Ascending aorta (tissue), 2 donors: ENCODE measurements around the gene ICAM4. TPM values are rescaled to one million over a fixed set of nuclear protein-coding genes. Genes with fewer than 3 reads are reported as not detected.
"Not testable (repeated sequence)": the region's sequence is repeated elsewhere in the genome, so short reads cannot be mapped to it uniquely, and the experiment has no call there.

ENCODE experiments used
- DNase-seq, 2 donors: peaks; one replicate each; pipeline ENCODE4 v3.0.0-alpha.2; 2019; ENCODE audit warnings: low spot score in 2 of 2
- H3K27ac ChIP-seq, 2 donors: fragments of 200-600 bp; sonication (generic); one replicate each; pipeline ENCODE4 v1.5.1; 2016 to 2017; ENCODE audit warnings: mild to moderate bottlenecking in 1 of 2
- H3K27me3 ChIP-seq: fragments of 200-600 bp; sonication (generic); one replicate; pipeline ENCODE4 v1.5.1; 2017
- H3K36me3 ChIP-seq, 2 donors: fragments of 200-600 bp; sonication (generic); one replicate each; pipeline ENCODE4 v1.5.1; 2016
- H3K4me1 ChIP-seq, 2 donors: fragments of 200-600 bp; sonication (generic); one replicate each; pipeline ENCODE4 v1.5.1; 2016 to 2017; ENCODE audit warnings: mild to moderate bottlenecking in 1 of 2
- H3K4me3 ChIP-seq, 2 donors: fragments of 200-600 bp; sonication (generic); one replicate each; pipeline ENCODE4 v1.5.1; 2016 to 2017; ENCODE audit warnings: mild to moderate bottlenecking in 1 of 2
- H3K9me3 ChIP-seq, 2 donors: fragments of 200-600 bp; sonication (generic); one replicate each; pipeline ENCODE4 v1.5.1; 2016
- CTCF ChIP-seq, 3 experiments: fragments of 200-600 bp in 2 of 3; fragments of 450-650 bp in 1 of 3; sonication (generic) in 2 of 3; IDR thresholded peaks; one replicate each; pipeline ENCODE4 v1.5.1; 2016 to 2019; ENCODE audit warnings: antibody characterized with exemption in 3 of 3, mild to moderate bottlenecking in 1 of 3, moderate library complexity in 1 of 3
- intact Hi-C: fragments of 100-400 bp; cut with DNase I; formaldehyde crosslinking; loops from one replicate; pipeline ENCODE4 v1.15.1; 2023
- total RNA-seq: library from RNA; depleted of rRNA; stranded (reverse); fragments of >200 nt; gene quantifications from one replicate; pipeline ENCODE4 v1.1.0, GENCODE V29; 2016

The ICAM4 gene
- total RNA-seq, 1 donor from 2014 or later = not detected

GRCh38 chr19:10335352-10335985 is 48.7 kb downstream of the ICAM4 start:
- Histone ChIP-seq H3K36me3 (peaks cover 0 to under 1% of the 10 kb centered on the region in 2 donors), H3K9me3 (no peaks in the 10 kb centered on the region), H3K27me3 (no peaks in the 10 kb centered on the region), H3K27ac (peak overlapping the region; percentile 21 to 48), H3K4me3 (peak overlapping the region; percentile 66 to 89), H3K4me1 (peaks cover 4 to 12% of the 10 kb centered on the region in 2 donors)
- DNase-seq = no peak
- no peak for TF ChIP-seq CTCF (IDR thresholded peaks at IDR 0.05)
- intact Hi-C loops = loop anchor here (10.0 kb wide), 1 partner anchor 211 kb away; no protein-coding TSS in a partner anchor

- intact Hi-C loops = loop anchor here (10.0 kb wide), 1 partner anchor 212 kb away; no protein-coding TSS in a partner anchor
- not testable (repeated sequence) for H3K9me3 ChIP-seq, H3K4me3 ChIP-seq, DNase-seq, H3K27me3 ChIP-seq, H3K4me1 ChIP-seq, H3K36me3 ChIP-seq, H3K27ac ChIP-seq
Observed at GRCh38 chr19:10336725-10337124, 50.0 kb downstream of the ICAM4 start.

Other genes starting within 250 kb of the ICAM4 start
- 98.0 TPM for gene SHFL, start 200.6 kb upstream of the ICAM4 start, total RNA-seq
- gene ANGPTL6, start 184.3 kb upstream of the ICAM4 start, total RNA-seq = not detected
- gene PPAN, start 180.6 kb upstream of the ICAM4 start, total RNA-seq = not detected
- 10.5 TPM for gene P2RY11, start 175.3 kb upstream of the ICAM4 start, total RNA-seq
- gene EIF3G, start 167.1 kb upstream of the ICAM4 start, total RNA-seq = 241 TPM
- gene DNMT1, start 92.0 kb upstream of the ICAM4 start, total RNA-seq = 54.0 TPM
- 24.3 TPM for gene S1PR2, start 55.6 kb upstream of the ICAM4 start, total RNA-seq
- 72.9 TPM for gene MRPL4, start 34.7 kb upstream of the ICAM4 start, total RNA-seq
- gene ICAM1, start 15.8 kb upstream of the ICAM4 start, total RNA-seq = 74.8 TPM
- 2.2 TPM for gene ICAM5, start 3.0 kb downstream of the ICAM4 start, total RNA-seq
- gene ZGLP1, start 22.9 kb downstream of the ICAM4 start, total RNA-seq = not detected
- gene FDX2, start 29.1 kb downstream of the ICAM4 start, total RNA-seq = 16.8 TPM
- 51.8 TPM for gene RAVER1, start 46.6 kb downstream of the ICAM4 start, total RNA-seq
- gene ICAM3, start 52.7 kb downstream of the ICAM4 start, total RNA-seq = 0.11 TPM
- 80.7 TPM for gene TYK2, start 93.6 kb downstream of the ICAM4 start, total RNA-seq
- gene CDC37, start 116.6 kb downstream of the ICAM4 start, total RNA-seq = 183 TPM
- gene PDE4A, start 133.6 kb downstream of the ICAM4 start, total RNA-seq = 59.9 TPM
- 57.8 TPM for gene KEAP1, start 216.4 kb downstream of the ICAM4 start, total RNA-seq
- 3.1 TPM for gene S1PR5, start 230.5 kb downstream of the ICAM4 start, total RNA-seq